GF-D8 (cell line): ENCODE results near the gene UNC93B1.

Source experiments
- DNase-seq: peaks from one replicate; lab custom pipeline; 2025; lab: John Stamatoyannopoulos, UW

Gene UNC93B1

GRCh38 chr11:68003846-68004550, at the start of gene UNC93B1:
Gene UNC93B1, minus strand, starts transcription at chr11:68004097. Its CDS starts 54 bp downstream, at chr11:68004043.
- DNase-seq, result peak; percentile 77

- DNase-seq, result no peak
These were observed 49.2 kb upstream of the UNC93B1 start for GRCh38 chr11:68053117-68053516.

GRCh38 chr11:68052137-68052873, 48.4 kb upstream of the UNC93B1 start:
- DNase-seq, result no peak

GRCh38 chr11:68051191-68052136, 47.6 kb upstream of the UNC93B1 start:
- no peak for DNase-seq

GRCh38 chr11:68050371-68050841, 46.5 kb upstream of the UNC93B1 start:
- no peak for DNase-seq

GRCh38 chr11:68049509-68050370, 45.8 kb upstream of the UNC93B1 start:
- no peak for DNase-seq

- no peak for DNase-seq
These were observed 45.0 kb upstream of the UNC93B1 start for GRCh38 chr11:68048681-68049508.

GRCh38 chr11:68047437-68048290, 43.8 kb upstream of the UNC93B1 start:
- DNase-seq, result no peak

- DNase-seq, result no peak
These were observed 41.0 kb upstream of the UNC93B1 start for GRCh38 chr11:68044898-68045351.

- no peak for DNase-seq
These were observed 40.4 kb upstream of the UNC93B1 start for GRCh38 chr11:68044145-68044813.

- no peak for DNase-seq
These were observed 39.6 kb upstream of the UNC93B1 start for GRCh38 chr11:68043349-68044144.

- no peak for DNase-seq
These were observed 39.1 kb upstream of the UNC93B1 start for GRCh38 chr11:68043029-68043348.

GRCh38 chr11:68042219-68043028, 38.5 kb upstream of the UNC93B1 start:
- no peak for DNase-seq

- no peak for DNase-seq
These were observed 37.8 kb upstream of the UNC93B1 start for GRCh38 chr11:68041617-68042218.

- no peak for DNase-seq
These were observed 37.2 kb upstream of the UNC93B1 start for GRCh38 chr11:68040957-68041591.
